ENCODE results near the gene BCLAF1.

The BCLAF1 gene

GRCh38 chr6:136334465-136334846, 44.8 kb upstream of the BCLAF1 start:
- no peak overlapping the region for H3K4me3 ChIP-seq (replicated peaks; ENCODE audit: low read depth, low read length)
- DNase-seq (ENCODE audit: low read depth): no peak
- TF ChIP-seq CTCF (IDR thresholded peaks at IDR 0.05; ENCODE audit: low read length, missing control alignments): no peak

GRCh38 chr6:136333824-136334464, 44.3 kb upstream of the BCLAF1 start:
- peak; percentile 11 for DNase-seq (ENCODE audit: low read depth)
- no peak overlapping the region for H3K4me3 ChIP-seq (replicated peaks; ENCODE audit: low read depth, low read length)
- TF ChIP-seq CTCF (IDR thresholded peaks at IDR 0.05; ENCODE audit: low read length, missing control alignments): no peak

- TF ChIP-seq CTCF (IDR thresholded peaks at IDR 0.05; ENCODE audit: low read length, missing control alignments): no peak
- no peak overlapping the region for H3K4me3 ChIP-seq (replicated peaks; ENCODE audit: low read depth, low read length)
Observed at GRCh38 chr6:136331461-136331860, 41.8 kb upstream of the BCLAF1 start.

GRCh38 chr6:136330634-136331033, 41.0 kb upstream of the BCLAF1 start:
- H3K4me3 ChIP-seq (replicated peaks; ENCODE audit: low read depth, low read length): no peak overlapping the region
- no peak for TF ChIP-seq CTCF (IDR thresholded peaks at IDR 0.05; ENCODE audit: low read length, missing control alignments)
- DNase-seq (ENCODE audit: low read depth): no peak

More at GRCh38 chr6:136331461-136331860, 41.8 kb upstream of the BCLAF1 start:
- DNase-seq (ENCODE audit: low read depth): no peak

GRCh38 chr6:136326038-136326553, 36.5 kb upstream of the BCLAF1 start:
- no peak overlapping the region for H3K4me3 ChIP-seq (replicated peaks; ENCODE audit: low read depth, low read length)
- no peak for TF ChIP-seq CTCF (IDR thresholded peaks at IDR 0.05; ENCODE audit: low read length, missing control alignments)
- DNase-seq (ENCODE audit: low read depth): peak; percentile 33

GRCh38 chr6:136324686-136325380, 35.2 kb upstream of the BCLAF1 start:
- H3K4me3 ChIP-seq (replicated peaks; ENCODE audit: low read depth, low read length): no peak overlapping the region
- no peak for DNase-seq (ENCODE audit: low read depth)
- no peak for TF ChIP-seq CTCF (IDR thresholded peaks at IDR 0.05; ENCODE audit: low read length, missing control alignments)
